IMR-90 (cell line): ENCODE data around the gene CROCC2.

ENCODE experiments used
- BHLHE40 ChIP-seq: fragments of 150-350 bp; IDR thresholded peaks from 2 replicates; pipeline ENCODE4 v1.6.1; 2016; ENCODE audit warnings: mild to moderate bottlenecking, low read depth, low read length
- CEBPB ChIP-seq: IDR thresholded peaks from 2 replicates; pipeline ENCODE4 v1.6.1; 2012; ENCODE audit warnings: low read depth, low read length, improper control_type of control experiment
- CHD1 ChIP-seq: IDR thresholded peaks from 2 replicates; pipeline ENCODE4 v1.6.1; 2012; ENCODE audit warnings: low read depth, low read length, improper control_type of control experiment
- FOS ChIP-seq: fragments of 150-350 bp; IDR thresholded peaks from 2 replicates; pipeline ENCODE4 v1.6.1; 2016; ENCODE audit warnings: low read depth, low read length
- MAFK ChIP-seq: IDR thresholded peaks from 2 replicates; pipeline ENCODE4 v1.6.1; 2012; ENCODE audit warnings: low read depth, low read length, improper control_type of control experiment
- MAZ ChIP-seq: IDR thresholded peaks from 2 replicates; pipeline ENCODE4 v1.6.1; 2012; ENCODE audit warnings: low read depth, mild to moderate bottlenecking, low read length, improper control_type of control experiment, moderate library complexity, borderline replicate concordance
- NFE2L2 ChIP-seq: fragments of 150-350 bp; IDR thresholded peaks from 2 replicates; pipeline ENCODE4 v1.6.1; 2016; ENCODE audit warnings: low read depth, mild to moderate bottlenecking, low read length
- POLR2A ChIP-seq: IDR thresholded peaks from 2 replicates; pipeline ENCODE4 v1.6.1; 2012; ENCODE audit warnings: mild to moderate bottlenecking, low read depth, low read length
- RAD21 ChIP-seq: IDR thresholded peaks from 2 replicates; pipeline ENCODE4 v1.6.1; 2012; ENCODE audit warnings: low read length, improper control_type of control experiment
- RFX5 ChIP-seq: IDR thresholded peaks from 2 replicates; pipeline ENCODE4 v1.8.0; 2012; ENCODE audit warnings: low read depth, mild to moderate bottlenecking, low read length, moderate library complexity
- TF ChIP-seq, protein P1 (sequence below): conservative IDR thresholded peaks from 2 replicates; pipeline ENCODE4 v1.5.1; 2012; ENCODE audit warnings: mild to moderate bottlenecking, low read depth, low read length, improper control_type of control experiment

DNA sequence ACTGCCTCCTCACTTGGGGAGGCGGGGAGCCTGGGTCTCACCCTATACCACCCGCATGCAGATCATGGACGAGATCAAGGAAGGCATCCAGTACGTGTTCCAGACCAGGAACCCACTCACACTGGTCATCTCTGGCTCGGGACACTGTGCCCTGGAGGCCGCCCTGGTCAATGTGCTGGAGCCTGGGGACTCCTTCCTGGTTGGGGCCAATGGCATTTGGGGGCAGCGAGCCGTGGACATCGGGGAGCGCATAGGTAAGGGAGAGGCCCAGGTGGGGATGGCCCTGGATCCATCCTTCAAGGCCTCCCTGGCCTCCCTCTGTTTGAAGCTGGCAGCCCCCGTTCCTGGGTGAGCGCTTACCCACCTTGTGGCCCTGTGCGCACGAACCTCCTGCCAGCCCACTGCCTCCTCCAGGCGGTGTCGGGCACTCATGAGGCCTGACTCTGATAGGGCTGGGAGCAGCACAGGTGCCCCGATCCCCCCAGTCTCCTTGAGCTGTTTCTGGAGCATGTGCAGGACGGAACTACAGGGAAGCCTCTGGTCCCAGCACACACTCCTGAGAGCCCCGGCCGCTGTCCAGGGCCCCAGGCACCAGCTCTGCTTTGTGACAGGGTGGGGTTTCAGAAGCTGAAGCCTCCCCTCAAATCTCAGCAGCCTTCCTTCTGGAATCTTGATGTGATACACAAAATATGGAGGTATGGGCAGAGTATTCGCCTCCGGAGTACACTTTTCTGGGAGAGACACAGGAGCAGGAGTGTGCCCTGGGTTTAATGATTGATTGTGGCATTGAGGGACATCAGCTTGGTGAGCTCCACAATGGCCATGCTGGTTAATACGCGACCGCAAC, 36.8 kb upstream of the CROCC2 start:
- TF ChIP-seq, protein P1, sequence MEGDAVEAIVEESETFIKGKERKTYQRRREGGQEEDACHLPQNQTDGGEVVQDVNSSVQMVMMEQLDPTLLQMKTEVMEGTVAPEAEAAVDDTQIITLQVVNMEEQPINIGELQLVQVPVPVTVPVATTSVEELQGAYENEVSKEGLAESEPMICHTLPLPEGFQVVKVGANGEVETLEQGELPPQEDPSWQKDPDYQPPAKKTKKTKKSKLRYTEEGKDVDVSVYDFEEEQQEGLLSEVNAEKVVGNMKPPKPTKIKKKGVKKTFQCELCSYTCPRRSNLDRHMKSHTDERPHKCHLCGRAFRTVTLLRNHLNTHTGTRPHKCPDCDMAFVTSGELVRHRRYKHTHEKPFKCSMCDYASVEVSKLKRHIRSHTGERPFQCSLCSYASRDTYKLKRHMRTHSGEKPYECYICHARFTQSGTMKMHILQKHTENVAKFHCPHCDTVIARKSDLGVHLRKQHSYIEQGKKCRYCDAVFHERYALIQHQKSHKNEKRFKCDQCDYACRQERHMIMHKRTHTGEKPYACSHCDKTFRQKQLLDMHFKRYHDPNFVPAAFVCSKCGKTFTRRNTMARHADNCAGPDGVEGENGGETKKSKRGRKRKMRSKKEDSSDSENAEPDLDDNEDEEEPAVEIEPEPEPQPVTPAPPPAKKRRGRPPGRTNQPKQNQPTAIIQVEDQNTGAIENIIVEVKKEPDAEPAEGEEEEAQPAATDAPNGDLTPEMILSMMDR: no peak
- TF ChIP-seq POLR2A (no peak), CEBPB (no peak), FOS (no peak), BHLHE40 (no peak), RAD21 (no peak), CHD1 (no peak), MAFK (no peak), RFX5 (no peak), MAZ (no peak), NFE2L2 (no peak)
